ENCODE data around the gene SPN. TPM values are rescaled to one million over a fixed set of nuclear protein-coding genes. Genes with fewer than 3 reads are reported as not detected.

SPN gene
- total and polyA plus RNA-seq, 12 donors, result 0.24 to 3.1 (median 1.2) TPM

DNA sequence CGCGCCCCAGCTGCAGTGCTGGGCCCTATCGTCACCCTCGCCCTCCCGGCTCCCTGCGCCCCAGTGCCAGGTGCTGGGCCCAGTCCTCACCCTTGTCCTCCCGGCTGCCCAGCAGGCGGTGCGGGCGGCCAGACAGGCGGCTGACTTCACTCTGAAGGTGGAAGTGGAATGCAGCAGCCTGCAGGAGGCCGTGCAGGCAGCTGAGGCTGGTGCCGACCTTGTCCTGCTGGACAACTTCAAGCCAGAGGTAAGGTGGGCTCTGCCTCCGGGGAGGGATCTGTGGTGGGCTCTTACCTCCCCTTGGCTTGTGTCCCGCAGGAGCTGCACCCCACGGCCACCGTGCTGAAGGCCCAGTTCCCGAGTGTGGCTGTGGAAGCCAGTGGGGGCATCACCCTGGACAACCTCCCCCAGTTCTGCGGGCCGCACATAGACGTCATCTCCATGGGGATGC lies 33.9 kb downstream of the SPN start:
- Histone ChIP-seq H3K36me3 (replicated peaks in 1 of 2) (no peaks in the 10 kb centered on the region), H3K4me1 (replicated peaks in 1 of 2) (no peaks in the 10 kb centered on the region), H3K4me3 (no peak overlapping the region), H3K27me3 (no peaks in the 10 kb centered on the region), H3K27ac (no peak overlapping the region), H3K9me3 (replicated peaks in 1 of 3) (no peaks in the 10 kb centered on the region)
- intact Hi-C loops (cut with DNase I), result loop anchor here in 1 of 2 donors (10.0 kb wide), 1 partner anchor 78 kb away; the partner anchor contains the start of gene ZG16
- no peak for DNase-seq
- TF ChIP-seq, protein P1, sequence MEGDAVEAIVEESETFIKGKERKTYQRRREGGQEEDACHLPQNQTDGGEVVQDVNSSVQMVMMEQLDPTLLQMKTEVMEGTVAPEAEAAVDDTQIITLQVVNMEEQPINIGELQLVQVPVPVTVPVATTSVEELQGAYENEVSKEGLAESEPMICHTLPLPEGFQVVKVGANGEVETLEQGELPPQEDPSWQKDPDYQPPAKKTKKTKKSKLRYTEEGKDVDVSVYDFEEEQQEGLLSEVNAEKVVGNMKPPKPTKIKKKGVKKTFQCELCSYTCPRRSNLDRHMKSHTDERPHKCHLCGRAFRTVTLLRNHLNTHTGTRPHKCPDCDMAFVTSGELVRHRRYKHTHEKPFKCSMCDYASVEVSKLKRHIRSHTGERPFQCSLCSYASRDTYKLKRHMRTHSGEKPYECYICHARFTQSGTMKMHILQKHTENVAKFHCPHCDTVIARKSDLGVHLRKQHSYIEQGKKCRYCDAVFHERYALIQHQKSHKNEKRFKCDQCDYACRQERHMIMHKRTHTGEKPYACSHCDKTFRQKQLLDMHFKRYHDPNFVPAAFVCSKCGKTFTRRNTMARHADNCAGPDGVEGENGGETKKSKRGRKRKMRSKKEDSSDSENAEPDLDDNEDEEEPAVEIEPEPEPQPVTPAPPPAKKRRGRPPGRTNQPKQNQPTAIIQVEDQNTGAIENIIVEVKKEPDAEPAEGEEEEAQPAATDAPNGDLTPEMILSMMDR (IDR thresholded peaks at IDR 0.05), result no peak
- TF ChIP-seq POLR2A (IDR thresholded peaks at IDR 0.05), result no peak
- WGBS, 4 donors, result 92 to 96% (median 95%) methylated on average over 8 to 21 of the region's 21 CpGs

DNA sequence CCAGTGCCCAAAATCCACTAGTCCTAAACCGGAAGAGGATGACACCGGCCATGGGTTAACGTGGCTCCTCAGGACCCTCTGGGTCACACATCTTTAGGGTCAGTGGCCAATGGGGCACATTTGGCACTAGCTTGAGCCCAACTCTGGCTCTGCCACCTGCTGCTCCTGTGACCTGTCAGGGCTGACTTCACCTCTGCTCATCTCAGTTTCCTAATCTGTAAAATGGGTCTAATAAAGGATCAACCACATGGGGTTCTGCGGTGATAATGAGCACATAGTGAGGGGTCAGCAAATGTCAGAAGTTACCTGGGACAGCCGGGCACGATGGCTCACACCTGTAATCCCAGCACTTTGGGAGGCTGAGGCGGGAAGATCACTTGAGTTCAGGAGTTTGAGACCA lies 34.3 kb downstream of the SPN start:
- H3K36me3 ChIP-seq (replicated peaks in 1 of 2), result no peaks in the 10 kb centered on the region
- no peaks in the 10 kb centered on the region for H3K27me3 ChIP-seq
- H3K27ac ChIP-seq, result no peak overlapping the region
- no peaks in the 10 kb centered on the region for H3K9me3 ChIP-seq (replicated peaks in 1 of 3)
- 94 to 98% (median 96%) methylated on average over 4 to 7 of the region's 7 CpGs for WGBS, 4 donors
- intact Hi-C loops (cut with DNase I), result loop anchor here in 1 of 2 donors (10.0 kb wide), 1 partner anchor 77 kb away; the partner anchor contains the start of gene ZG16
- no peak overlapping the region for H3K4me3 ChIP-seq
- no peak for TF ChIP-seq POLR2A (IDR thresholded peaks at IDR 0.05)
- TF ChIP-seq, protein P1 (IDR thresholded peaks at IDR 0.05), result no peak
- no peaks in the 10 kb centered on the region for H3K4me1 ChIP-seq (replicated peaks in 1 of 2)
- no peak for DNase-seq

DNA sequence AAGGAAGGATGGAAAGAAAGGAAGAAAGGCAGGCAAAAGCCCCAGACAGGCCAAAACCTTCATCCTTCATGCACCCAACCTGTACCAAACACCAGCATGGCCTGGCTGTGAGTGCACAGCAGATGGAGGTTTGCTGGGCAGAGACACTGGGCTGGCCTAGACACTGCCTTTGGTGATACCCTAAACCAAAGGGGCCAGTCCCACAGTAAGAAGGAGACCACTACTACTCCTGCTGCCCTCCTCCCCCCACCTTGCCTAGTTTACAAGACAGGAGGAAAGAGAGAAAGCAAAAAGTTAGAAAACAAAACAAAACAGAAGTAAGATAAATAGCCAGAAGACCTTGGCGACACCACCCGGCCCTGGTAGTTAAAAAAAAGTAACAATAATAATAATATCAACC lies 35.0 kb downstream of the SPN start:
- no peak for DNase-seq
- WGBS, 4 donors, result 48 to 63% (median 50%) methylated on average over 2 of the region's 2 CpGs
- H3K36me3 ChIP-seq (replicated peaks in 1 of 2), result no peaks in the 10 kb centered on the region
- H3K4me1 ChIP-seq (replicated peaks in 1 of 2), result no peaks in the 10 kb centered on the region
- TF ChIP-seq, protein P1 (IDR thresholded peaks at IDR 0.05), result no peak
- TF ChIP-seq POLR2A (IDR thresholded peaks at IDR 0.05), result no peak
- H3K27ac ChIP-seq, result no peak overlapping the region
- H3K9me3 ChIP-seq (replicated peaks in 1 of 3), result no peaks in the 10 kb centered on the region
- no peaks in the 10 kb centered on the region for H3K27me3 ChIP-seq
- intact Hi-C loops (cut with DNase I), result loop anchor here in 1 of 2 donors (10.0 kb wide), 1 partner anchor 77 kb away; the partner anchor contains the start of gene ZG16
- no peak overlapping the region for H3K4me3 ChIP-seq

DNA sequence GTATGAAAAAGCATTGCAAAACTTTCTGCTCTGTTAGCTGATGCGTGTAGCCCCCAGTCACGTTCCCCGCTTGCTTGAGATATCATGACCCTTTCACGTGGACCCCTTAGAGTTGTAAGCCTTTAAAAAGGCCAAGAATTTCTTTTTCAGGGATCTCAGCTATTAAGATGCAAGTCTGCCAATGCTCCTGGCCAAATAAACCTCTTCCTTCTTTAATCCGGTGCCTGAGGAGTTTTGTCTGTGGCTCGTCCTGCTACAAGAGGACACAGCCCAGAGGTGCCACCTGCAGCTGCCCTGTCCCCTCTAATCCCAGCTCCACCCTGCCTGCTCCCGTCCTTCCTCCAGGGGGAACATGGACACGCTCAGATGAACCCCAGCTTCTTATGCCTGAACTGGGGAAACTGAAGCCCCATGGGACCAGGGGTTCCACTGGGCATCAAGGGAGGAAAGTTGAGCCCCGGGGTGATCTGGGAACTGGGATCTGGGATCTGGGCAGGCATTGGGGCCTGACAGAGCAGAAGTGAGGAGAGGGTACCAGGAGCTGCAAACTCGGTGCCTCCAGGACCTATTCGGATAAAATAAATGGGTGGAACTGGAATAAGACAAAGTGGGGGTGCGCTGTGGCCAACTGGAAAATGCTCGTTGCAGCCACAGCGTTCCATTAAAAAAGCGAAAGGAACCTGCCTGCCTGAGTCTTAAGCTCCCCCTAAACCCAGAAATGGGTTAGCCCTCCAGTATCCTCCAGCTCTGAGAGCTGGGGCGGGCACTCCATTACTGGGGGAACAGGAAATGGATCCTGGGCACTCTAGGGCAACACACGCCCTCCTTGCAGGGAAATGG lies 35.7 kb downstream of the SPN start:
- TF ChIP-seq, protein P1 (IDR thresholded peaks at IDR 0.05), result no peak
- no peak for TF ChIP-seq POLR2A (IDR thresholded peaks at IDR 0.05)
- Histone ChIP-seq H3K4me3 (no peak overlapping the region), H3K27ac (no peak overlapping the region), H3K27me3 (no peaks in the 10 kb centered on the region), H3K9me3 (replicated peaks in 1 of 3) (no peaks in the 10 kb centered on the region), H3K36me3 (replicated peaks in 1 of 2) (no peaks in the 10 kb centered on the region), H3K4me1 (replicated peaks in 1 of 2) (no peaks in the 10 kb centered on the region)
- WGBS, 4 donors, result 82 to 89% (median 84%) methylated on average over 15 to 17 of the region's 17 CpGs
- intact Hi-C loops (cut with DNase I), result loop anchor here in 1 of 2 donors (10.0 kb wide), 1 partner anchor 76 kb away; the partner anchor contains the start of gene ZG16
- DNase-seq, result no peak

Data from adrenal gland (tissue), 12 donors.